Stimulated activated CD4-positive, alpha-beta T cell treated with anti-CD3 and anti-CD28 coated beads, TNF-alpha, amount 100 ng/mL, for 4 hours (primary cell): ENCODE results near the gene GORAB.

Experiments used
- DNase-seq, 3 experiments: peaks; one replicate each; pipeline ENCODE4 v3.0.0-alpha.2; 2020; ENCODE audit warnings: low read depth in 3 of 3

Gene GORAB

GRCh38 chr1:170538687-170539086 is 6.7 kb downstream of the GORAB start:
- DNase-seq = no peak

- DNase-seq = no peak
These were observed 7.2 kb downstream of the GORAB start for GRCh38 chr1:170539154-170539553.

- no peak for DNase-seq
These were observed 12.7 kb downstream of the GORAB start for GRCh38 chr1:170544624-170545023.

- DNase-seq = no peak
These were observed 13.5 kb downstream of the GORAB start for GRCh38 chr1:170545476-170545875.

GRCh38 chr1:170547255-170547654 is 15.3 kb downstream of the GORAB start:
- no peak for DNase-seq

GRCh38 chr1:170548497-170548896 is 16.5 kb downstream of the GORAB start:
- no peak for DNase-seq

- no peak for DNase-seq
These were observed 23.4 kb downstream of the GORAB start for GRCh38 chr1:170555370-170555769.

GRCh38 chr1:170556917-170557316 is 25.0 kb downstream of the GORAB start:
- no peak for DNase-seq

- DNase-seq = no peak
These were observed 26.8 kb downstream of the GORAB start for GRCh38 chr1:170558731-170559130.

GRCh38 chr1:170559166-170559565 is 27.2 kb downstream of the GORAB start:
- DNase-seq = no peak

- no peak for DNase-seq
These were observed 28.8 kb downstream of the GORAB start for GRCh38 chr1:170560681-170561285.

- DNase-seq = no peak
These were observed 30.8 kb downstream of the GORAB start for GRCh38 chr1:170562646-170563338.

GRCh38 chr1:170567214-170567613 is 35.2 kb downstream of the GORAB start:
- DNase-seq = no peak

- no peak for DNase-seq
These were observed 36.2 kb downstream of the GORAB start for GRCh38 chr1:170568197-170568596.

GRCh38 chr1:170576980-170577379 is 45.0 kb downstream of the GORAB start:
- DNase-seq = no peak

- DNase-seq = no peak
These were observed 46.4 kb downstream of the GORAB start for GRCh38 chr1:170578359-170578758.

GRCh38 chr1:170580636-170581440 is 48.9 kb downstream of the GORAB start:
- DNase-seq = no peak

GRCh38 chr1:170583186-170583585 is 51.2 kb downstream of the GORAB start:
- no peak for DNase-seq

- DNase-seq = no peak
These were observed 54.6 kb downstream of the GORAB start for GRCh38 chr1:170586321-170587252.

GRCh38 chr1:170587253-170587593 is 55.3 kb downstream of the GORAB start:
- no peak for DNase-seq

GRCh38 chr1:170590921-170591705 is 59.1 kb downstream of the GORAB start:
- no peak for DNase-seq
